ENCODE data around the gene PKD1L1. TPM values are rescaled to one million over a fixed set of nuclear protein-coding genes. Genes with fewer than 3 reads are reported as not detected.
"Not testable (repeated sequence)": the region's sequence is repeated elsewhere in the genome, so short reads cannot be mapped to it uniquely, and the experiment has no call there.

Gene PKD1L1
- total RNA-seq, 2 donors from 2014 or later = 0.59 to 40.9 TPM

GRCh38 chr7:47794016-47794415 lies 154.2 kb downstream of the PKD1L1 start:
- H3K36me3 ChIP-seq = no peaks in the 10 kb centered on the region
- intact Hi-C loops (cut with DNase I) = no loop called here
- DNase-seq (ENCODE audit: low spot score) = no peak
- WGBS = 75% methylated on average over 4 of the region's 4 CpGs
- H3K27ac ChIP-seq = no peak overlapping the region
- no peaks in the 10 kb centered on the region for H3K4me1 ChIP-seq (replicated peaks)
- no peak overlapping the region for H3K4me3 ChIP-seq
- no peaks in the 10 kb centered on the region for H3K27me3 ChIP-seq (replicated peaks; ENCODE audit: insufficient read depth)
- H3K9me3 ChIP-seq = no peaks in the 10 kb centered on the region
- TF ChIP-seq POLR2AphosphoS5 (IDR thresholded peaks at IDR 0.05) (no peak), CTCF (IDR thresholded peaks at IDR 0.05) (no peak), POLR2A (IDR thresholded peaks at IDR 0.05) (no peak)

DNA sequence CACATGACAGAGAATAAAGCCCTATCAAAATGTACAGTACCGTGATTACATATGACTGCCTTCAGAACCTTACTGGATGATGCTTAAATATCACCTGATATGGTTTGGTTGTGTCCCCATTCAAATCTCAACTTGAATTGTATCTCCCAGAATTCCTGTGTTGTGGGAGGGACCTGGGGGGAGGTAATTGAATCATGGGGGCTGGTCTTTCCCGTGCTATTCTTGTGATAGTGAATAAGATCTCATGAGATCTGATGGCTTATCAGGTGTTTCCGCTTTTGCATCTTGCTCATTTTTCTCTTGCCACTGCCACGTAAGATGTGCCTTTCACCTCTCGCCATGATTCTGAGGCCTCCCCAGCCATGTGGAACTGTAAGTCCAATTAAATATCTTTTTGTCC lies 155.1 kb downstream of the PKD1L1 start:
- 77% methylated on average over 5 of the region's 5 CpGs for WGBS
- not testable (repeated sequence) for DNase-seq (ENCODE audit: low spot score); H3K27ac ChIP-seq

DNA sequence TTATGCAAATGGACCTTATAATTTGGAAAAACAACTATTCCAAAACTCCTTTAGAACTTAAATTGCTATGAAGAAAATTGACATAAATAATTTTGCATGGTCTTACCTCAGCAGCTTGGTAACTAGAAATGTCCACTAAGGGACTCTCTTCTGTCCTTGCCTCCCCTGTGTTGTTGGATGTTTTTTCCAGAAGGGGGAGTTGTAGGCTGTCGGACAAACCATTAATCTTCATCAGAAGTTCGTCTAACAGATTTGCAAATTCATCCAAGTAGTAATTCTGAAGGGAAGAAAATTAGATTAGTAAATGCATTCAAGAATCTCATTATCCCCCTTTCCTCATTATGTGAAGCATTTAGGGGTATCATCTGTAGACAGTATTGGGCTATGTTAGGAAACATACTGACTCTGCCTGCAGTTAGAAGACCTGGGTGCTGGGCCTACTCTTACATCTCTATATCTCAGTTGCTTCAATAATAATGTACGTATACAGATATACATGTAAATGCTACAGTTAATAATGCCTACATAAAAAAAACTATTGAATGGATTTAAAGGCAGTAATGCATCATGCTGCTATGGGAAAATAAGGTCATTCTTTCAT lies 155.6 kb downstream of the PKD1L1 start:
- no peaks in the 10 kb centered on the region for H3K4me1 ChIP-seq (replicated peaks)
- 67% methylated on average over 3 of the region's 3 CpGs for WGBS
- no peaks in the 10 kb centered on the region for H3K27me3 ChIP-seq (replicated peaks; ENCODE audit: insufficient read depth)
- TF ChIP-seq CTCF (IDR thresholded peaks at IDR 0.05) (peak in 1 of 4 experiments; percentile 28), POLR2AphosphoS5 (IDR thresholded peaks at IDR 0.05) (no peak)
- no peak overlapping the region for H3K27ac ChIP-seq
- intact Hi-C loops (cut with DNase I) = no loop called here
- DNase-seq (ENCODE audit: low spot score) = no peak
- no peak overlapping the region for H3K4me3 ChIP-seq
- no peaks in the 10 kb centered on the region for H3K36me3 ChIP-seq
- no peaks in the 10 kb centered on the region for H3K9me3 ChIP-seq

More for the DNA sequence above, 155.1 kb downstream of the PKD1L1 start:
- H3K4me3 ChIP-seq; H3K9me3 ChIP-seq; H3K27me3 ChIP-seq (replicated peaks; ENCODE audit: insufficient read depth); H3K4me1 ChIP-seq (replicated peaks); H3K36me3 ChIP-seq; intact Hi-C loops (cut with DNase I): not testable (repeated sequence)

GRCh38 chr7:47791682-47792081 lies 156.6 kb downstream of the PKD1L1 start:
- Histone ChIP-seq H3K27ac (no peak overlapping the region), H3K9me3 (no peaks in the 10 kb centered on the region), H3K27me3 (replicated peaks; ENCODE audit: insufficient read depth) (no peaks in the 10 kb centered on the region), H3K36me3 (no peaks in the 10 kb centered on the region), H3K4me3 (no peak overlapping the region), H3K4me1 (replicated peaks) (no peaks in the 10 kb centered on the region)
- intact Hi-C loops (cut with DNase I) = no loop called here
- DNase-seq (ENCODE audit: low spot score) = no peak
- TF ChIP-seq CTCF (IDR thresholded peaks at IDR 0.05) = no peak
- WGBS = 79% methylated on average over 4 of the region's 4 CpGs

DNA sequence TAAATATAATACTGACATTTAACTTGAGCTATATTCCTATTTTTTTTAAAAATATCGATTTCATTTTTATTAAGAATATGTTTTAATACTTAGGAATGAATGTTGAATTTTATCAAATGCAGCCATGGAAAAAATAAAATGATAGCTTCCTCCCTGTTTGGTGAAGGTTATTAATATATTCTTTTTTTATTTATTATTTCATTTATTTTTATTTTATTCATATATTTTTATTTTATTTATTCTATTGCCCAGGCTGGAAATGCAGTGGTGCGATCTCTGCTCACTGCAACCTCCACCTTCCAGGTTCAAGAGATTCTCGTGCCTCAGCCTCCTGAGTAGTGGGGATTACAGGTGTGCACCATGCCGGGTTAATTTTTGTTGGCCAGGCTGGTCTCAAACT lies 160.2 kb downstream of the PKD1L1 start:
- DNase-seq (ENCODE audit: low spot score) = no peak
- intact Hi-C loops (cut with DNase I) = loop anchor here (10.0 kb wide), 2 partner anchors 213 to 273 kb away; no protein-coding TSS in a partner anchor
- Histone ChIP-seq H3K36me3 (no peaks in the 10 kb centered on the region), H3K27ac (no peak overlapping the region), H3K9me3 (no peaks in the 10 kb centered on the region), H3K27me3 (replicated peaks; ENCODE audit: insufficient read depth) (no peaks in the 10 kb centered on the region), H3K4me1 (replicated peaks) (no peaks in the 10 kb centered on the region), H3K4me3 (no peak overlapping the region)
- WGBS = 97% methylated on average over 4 of the region's 4 CpGs
- TF ChIP-seq POLR2AphosphoS5 (IDR thresholded peaks at IDR 0.05) = no peak
- TF ChIP-seq CTCF (IDR thresholded peaks at IDR 0.05) = no peak
- TF ChIP-seq POLR2A (IDR thresholded peaks at IDR 0.05) = no peak

Measured in prostate gland (tissue), 2 donors.